Retina (tissue), 1 donor: ENCODE results near the gene IGSF23.
"Not testable (repeated sequence)": the region's sequence is repeated elsewhere in the genome, so short reads cannot be mapped to it uniquely, and the experiment has no call there.

Source experiments
- DNase-seq: peaks from one replicate; pipeline ENCODE4 v3.0.0-alpha.2; 2016

The IGSF23 gene

DNA sequence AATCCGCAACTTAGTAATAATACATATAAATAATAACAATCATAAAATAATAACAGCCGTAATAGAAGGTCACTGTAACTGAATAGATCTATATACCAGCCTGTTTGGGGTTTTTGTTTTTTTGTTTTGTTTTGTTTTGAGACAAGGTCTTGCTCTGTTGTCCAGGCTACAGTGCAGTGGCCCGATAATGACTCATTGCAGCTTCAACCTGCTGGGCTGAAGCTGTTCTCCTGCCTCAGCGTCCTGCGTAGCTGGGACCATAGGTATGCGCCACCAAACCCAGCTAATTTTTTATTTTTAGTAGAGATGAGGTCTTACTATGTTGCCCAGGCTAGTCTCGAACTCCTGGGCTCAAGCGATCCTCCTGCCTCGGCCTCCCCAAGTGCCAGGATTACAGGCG, 950 bp downstream of the IGSF23 start:
- no peak for DNase-seq

DNA sequence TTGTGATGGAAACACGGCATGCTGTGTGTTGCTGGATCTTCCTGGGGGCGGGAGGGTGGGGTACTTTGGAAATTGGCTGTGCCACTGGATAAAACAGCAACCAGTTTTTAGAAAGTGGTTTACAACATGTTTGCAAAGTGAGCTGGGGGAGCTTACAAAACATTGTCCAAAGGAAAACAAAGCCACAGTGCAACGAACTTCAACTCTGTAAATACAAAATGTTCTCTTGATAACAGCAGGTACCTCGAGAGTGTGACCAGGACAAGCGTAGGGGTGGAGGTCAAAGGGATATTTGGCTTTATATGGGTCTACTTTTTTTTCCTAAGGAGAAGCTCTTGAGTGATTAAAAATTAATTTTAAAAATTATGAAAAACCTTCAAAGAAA, 2.5 kb downstream of the IGSF23 start:
- DNase-seq, result no peak

DNA sequence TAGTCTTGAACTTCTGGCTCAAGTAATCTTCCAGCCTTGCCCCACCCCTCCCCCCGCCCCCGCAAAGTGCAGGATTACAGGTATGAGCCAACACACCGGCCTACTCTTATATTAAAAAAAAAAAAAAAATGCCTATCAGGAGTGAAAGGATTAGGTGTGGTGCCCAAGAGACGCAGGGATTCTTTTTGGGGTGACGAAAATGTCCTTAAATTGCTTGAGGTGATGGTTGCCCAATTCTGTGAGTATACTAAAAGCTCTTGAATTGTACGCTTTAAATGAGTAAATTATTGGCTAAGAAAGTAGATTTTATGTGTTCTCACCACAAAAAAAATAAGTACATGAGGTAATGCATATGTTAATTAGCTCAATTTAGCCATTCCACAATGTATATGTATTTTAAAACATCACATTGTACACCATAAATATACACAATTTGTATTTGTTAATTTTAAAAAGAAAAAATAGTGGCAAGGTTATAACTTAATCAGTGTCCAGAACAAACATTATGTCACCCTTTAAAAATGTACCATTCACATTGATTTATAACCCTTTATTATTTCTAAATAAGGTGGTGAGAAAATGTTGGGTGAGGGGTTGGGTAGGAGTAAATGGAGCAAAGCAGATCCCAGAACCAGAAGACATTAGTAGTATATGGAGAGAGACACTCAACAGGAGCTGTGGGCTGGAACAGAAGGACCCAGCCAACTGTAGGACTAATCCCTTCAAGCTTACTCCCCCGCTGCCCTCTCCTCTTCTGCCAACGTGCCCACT, 3.9 kb downstream of the IGSF23 start:
- no peak for DNase-seq

DNA sequence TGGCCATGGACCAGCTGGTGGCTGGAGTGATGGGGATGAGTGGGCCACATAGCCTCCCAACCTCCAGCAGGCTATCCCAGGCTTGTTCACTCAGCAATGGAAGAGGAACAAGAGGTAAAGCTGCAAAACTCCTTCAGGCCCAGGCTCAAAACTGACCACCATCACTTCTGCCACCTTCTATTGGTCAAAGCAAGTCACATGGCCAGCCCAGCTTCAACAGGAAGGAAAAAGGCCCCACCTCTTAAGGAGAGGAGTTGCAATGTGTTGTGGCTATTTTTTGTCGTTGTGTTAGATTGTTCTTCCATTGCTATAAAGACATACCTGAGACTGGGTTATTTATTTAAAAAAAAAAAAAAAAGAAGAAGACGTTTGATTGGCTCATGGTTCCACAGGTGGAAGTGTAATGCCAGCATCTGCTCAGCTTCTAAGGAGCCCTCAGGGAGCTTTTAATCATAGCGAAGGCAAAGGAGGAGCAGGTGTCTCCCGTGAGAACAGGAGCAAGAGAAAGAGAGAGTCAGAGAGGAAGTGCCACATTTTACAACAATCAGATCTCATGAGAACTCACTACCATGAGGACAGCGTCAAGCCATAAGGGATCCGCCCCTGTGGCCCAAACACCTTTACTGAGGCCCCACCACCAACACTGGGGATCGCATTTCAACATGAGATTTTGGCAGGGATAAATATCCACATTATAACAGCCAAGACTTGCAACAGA, 5.4 kb downstream of the IGSF23 start:
- DNase-seq, result no peak

DNA sequence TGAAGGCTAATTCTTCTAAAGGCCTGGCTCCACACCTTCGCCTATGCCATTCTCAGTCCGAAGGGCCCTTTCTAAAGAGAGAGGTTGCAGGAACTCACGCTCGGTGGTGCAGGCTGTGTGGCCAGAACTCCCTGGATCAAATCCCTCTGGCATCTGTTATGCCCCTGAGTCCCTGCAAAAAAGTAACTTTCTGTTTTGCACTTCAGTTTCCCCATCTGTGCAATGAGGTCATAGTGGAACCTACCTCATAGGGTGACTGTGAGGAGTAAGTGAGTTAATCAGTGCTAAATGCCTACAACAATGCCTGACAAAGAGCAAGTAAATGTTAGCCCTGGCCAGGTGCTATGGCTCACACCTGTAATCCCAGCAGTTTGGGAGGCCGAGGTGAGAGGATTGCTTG, 7.3 kb downstream of the IGSF23 start:
- DNase-seq, result no peak

DNA sequence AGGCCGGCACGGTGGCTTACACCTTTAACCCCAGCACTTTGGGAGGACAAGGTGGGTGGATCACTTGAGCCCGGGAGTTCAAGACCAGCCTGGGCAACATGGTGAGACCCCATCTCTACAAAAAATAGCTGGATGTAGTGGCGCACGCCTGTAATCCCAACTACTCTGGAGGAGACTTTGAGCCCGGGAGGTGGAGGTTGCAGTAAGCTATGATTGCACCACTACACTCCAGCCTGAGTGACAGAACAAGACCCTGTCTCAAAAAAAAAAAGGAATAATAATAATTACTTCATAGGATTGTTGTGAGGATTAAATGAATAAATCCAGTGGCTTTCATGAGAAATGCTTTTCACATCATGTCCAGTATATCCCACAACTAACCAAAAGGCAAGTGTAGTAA, 8.0 kb downstream of the IGSF23 start:
- DNase-seq, result no peak

DNA sequence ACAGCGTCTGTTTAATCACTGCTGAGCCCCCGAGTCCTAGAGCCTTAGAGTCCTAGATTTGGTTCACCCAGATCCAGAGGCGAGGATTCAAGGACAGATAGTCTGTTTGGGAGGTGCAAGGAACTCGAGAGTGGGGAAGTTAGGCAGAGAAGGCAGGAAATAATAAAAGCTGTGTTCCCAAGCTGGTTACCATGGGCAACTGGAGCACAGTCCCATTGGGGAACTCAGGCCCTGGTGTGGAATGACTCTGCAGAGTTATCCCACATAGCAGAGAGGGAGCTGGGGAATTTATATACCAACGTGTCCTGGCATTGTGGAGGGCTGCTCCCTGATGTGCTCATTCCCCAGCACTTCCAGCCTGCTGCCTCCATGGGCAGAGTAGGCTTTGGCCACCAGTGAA, 9.7 kb downstream of the IGSF23 start:
- no peak for DNase-seq

DNA sequence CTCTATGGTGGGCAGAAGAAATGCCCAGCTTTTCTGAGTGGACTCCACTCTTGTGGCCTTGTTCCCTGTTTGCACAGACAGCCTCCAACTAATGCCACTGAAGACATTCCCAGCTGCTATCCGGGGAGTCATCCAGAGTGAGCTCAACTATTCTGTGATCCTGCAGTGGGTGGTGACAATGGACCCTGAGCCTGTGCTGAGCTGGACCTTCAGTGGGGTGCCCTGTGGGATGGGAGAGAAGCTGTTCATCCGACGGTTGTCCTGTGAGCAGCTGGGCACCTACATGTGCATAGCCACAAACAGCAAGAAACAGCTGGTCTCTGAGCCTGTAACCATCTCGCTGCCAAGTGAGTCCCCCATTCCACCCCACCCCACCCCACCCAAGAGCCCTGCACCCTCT, 10.3 kb downstream of the IGSF23 start:
- DNase-seq, result no peak

DNA sequence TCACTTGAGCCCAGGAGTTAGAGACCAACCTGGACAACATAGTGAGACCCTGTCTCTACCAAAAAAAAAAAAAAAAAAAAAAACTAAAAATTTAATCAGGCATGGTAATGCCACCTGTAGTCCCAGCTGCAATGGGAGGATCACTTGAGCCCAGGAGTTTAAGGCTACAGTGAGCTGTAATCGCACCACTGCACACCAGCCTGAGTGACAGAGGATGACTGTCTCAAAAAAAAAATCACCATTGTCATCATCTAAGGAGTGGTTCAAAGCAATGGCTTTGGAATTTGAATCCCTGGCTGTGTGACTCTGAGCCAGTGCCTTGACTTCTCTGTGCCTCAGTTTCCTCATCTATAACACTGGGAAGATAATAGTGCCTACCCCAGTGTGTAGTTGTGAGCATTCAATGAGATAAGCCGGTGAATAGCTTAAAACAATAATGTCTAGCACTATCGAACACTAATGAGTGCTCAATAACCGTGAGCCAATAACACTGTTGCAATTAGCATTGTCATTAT, 11.5 kb downstream of the IGSF23 start:
- DNase-seq, result no peak

DNA sequence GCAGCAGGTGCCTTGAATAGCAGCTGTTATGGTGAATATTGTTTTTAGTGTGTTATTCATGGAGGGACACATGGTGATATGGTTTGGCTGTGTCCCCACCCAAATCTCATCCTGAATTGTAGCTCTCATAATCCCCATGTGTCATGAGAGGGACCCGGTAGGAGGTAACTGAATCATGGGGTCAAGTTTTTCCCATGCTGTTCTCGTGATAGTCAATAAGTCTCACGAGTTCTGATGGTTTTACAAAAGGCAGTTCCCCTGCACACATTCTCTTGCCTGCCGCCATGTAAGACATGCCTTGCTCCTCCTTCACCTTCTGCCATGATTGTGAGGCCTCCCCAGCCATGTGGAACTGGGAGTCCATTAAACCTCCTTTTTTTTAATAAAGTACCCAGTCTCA, 12.3 kb downstream of the IGSF23 start:
- not testable (repeated sequence) for DNase-seq

DNA sequence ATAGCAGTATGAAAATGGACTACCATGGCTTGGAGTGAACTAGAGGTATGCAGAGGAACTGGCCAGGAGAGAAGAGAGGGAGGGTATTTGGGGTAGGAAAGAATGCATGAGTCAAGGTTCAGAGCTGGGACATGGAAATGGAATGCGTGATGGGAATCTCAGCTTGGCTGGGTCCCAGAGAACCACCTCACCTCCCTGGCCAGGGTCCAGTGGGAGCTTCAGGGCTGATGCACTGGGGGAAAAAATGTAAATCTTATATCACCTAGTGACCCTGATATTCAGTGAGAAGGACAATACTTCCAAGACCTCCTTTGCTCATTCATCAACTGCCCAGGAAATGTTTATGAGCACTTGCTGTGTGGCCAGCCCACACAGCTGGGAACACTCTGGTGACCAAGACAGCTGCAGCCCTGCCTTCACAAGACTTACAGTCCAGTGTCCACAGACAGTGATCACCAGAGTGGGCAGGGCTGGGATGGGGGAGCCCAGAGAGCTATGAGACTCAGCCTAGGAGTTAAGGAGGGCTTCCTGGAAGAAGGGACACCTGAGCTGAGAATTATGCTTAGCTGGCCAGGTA, 12.8 kb downstream of the IGSF23 start:
- no peak for DNase-seq

DNA sequence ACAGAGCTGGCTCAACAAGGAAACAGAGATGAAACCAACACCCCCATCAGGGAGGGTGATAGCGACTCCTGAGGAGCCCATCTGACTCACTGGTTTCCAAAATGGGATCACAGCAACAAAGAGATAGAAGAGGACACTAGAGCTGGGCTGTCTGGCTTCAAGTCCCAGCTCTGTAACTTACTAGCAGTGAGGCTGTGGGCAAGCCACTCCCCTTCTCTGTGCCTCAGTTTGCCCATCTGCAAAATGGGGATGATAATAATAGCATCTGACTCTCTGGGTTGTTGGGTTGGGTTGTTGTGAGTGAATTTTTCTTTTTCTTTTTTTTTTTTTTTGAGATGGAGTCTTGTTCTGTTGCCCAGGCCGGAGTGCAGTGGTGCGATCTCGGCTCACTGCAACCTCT, 14.3 kb downstream of the IGSF23 start:
- DNase-seq, result no peak

DNA sequence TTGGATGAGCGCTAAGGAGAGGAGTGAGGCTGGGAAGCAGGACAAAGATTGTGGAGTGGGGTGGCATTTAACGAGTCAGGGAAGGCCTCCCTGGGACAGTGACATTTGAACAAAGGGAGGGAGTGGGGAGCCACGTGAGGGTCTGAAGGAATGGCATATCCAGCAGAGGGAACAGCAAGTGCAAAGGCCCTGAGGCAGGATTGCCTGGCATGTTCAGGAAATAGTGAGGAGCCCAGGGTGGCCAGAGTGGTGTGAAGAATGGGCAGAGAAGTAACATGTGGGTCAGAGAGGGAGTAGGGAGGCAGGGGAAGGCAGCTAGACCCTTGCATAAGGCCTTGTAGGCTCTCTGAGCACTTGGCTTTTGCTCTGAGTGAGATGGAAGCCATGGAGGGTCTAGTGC, 15.4 kb downstream of the IGSF23 start:
- DNase-seq, result no peak

DNA sequence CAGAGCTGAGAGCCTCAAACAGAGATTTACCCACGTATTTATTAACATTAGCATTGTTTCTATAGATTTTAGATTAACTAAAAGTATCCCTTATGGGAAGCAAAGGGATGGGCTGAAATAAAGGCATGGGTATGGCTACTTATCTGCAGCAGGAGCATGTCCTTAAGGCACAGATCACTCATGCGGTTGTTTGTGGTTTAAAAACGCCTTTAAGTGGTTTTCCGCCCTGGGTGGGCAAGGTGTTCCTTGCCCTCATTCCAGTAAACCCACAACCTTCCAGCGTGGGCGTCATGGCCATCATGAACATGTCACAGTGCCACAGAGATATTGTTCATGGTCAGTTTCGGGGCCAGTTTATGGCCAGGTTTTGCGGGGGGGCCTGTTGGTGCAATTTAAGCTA, 18.2 kb downstream of the IGSF23 start:
- DNase-seq, result not testable (repeated sequence)

DNA sequence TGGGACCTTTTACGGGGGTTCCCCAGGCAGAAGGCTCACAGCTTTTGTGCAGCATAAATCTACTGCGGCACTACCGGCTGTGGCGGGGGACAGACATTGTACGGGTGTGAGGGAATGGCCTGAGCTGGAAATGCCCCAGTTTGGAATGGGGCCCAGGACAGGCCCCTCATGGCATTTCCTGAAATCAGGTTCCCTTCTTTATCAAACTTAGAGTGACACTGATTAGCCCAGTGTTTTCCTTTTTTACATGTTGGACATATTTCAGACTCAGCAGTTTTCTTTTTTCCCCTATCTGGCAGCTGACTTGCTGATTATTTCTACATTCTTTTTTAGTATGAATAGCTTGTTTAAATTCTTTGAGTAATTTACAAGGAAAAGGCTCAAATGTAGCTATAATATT, 20.7 kb downstream of the IGSF23 start:
- DNase-seq, result not testable (repeated sequence)

DNA sequence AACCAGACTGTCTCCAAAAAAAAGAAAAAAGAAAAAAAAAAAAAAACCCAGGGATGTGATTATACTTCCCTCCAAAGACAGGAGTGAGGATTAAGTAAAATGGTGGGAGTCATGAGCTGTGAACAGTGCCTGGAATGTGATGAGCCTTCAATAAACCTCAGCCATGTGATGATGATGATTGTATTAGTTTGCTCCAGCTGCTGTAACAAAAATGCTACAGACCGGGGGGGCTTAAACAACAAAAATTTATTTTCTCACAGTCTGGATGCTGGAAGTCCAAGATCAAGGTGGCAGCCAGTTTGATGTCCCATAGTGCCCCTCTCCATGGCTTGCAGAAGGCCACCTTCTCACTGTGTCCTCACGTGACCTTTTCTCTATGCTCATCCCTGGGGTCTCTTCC, 21.4 kb downstream of the IGSF23 start:
- no peak for DNase-seq

DNA sequence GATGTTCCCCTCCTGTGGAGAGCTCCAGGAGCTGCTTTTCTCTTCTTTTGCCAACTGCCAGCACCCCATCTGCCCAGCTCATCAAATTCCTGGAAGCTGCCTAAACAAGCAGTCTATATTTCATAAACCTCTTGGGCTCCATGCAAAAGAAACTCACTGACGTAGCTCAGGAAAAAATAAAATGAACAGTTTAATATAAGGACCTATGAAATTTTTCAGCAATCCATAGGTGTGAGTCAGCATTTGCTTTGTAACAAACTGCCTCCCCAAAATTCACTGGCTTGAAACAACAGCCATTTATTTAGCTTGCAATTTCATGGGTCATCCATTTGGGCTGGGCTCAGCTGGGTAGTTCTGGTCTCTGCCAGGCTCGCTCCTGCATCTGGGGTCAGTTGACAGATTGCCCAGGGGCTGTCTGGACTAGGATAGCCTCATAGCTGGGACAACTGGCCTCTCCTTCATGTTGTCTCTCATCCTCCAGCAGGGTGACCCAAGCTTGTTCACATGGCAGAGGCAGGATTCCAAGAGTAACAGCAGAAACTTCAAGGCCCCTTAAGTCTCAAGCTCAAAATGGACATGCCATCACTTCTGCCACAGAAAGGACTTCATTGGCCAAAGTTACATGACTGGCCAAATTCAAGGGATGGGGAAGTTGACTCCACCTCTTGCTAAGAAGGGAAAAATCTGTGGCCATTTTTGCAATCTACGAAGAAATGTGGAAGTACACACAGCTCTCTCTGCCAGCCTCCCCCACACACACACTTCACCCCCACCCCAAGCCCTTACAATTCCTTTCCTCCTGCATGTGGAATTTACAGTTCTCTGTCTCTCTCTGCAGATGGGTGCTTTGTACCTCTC, 22.4 kb downstream of the IGSF23 start:
- no peak for DNase-seq

DNA sequence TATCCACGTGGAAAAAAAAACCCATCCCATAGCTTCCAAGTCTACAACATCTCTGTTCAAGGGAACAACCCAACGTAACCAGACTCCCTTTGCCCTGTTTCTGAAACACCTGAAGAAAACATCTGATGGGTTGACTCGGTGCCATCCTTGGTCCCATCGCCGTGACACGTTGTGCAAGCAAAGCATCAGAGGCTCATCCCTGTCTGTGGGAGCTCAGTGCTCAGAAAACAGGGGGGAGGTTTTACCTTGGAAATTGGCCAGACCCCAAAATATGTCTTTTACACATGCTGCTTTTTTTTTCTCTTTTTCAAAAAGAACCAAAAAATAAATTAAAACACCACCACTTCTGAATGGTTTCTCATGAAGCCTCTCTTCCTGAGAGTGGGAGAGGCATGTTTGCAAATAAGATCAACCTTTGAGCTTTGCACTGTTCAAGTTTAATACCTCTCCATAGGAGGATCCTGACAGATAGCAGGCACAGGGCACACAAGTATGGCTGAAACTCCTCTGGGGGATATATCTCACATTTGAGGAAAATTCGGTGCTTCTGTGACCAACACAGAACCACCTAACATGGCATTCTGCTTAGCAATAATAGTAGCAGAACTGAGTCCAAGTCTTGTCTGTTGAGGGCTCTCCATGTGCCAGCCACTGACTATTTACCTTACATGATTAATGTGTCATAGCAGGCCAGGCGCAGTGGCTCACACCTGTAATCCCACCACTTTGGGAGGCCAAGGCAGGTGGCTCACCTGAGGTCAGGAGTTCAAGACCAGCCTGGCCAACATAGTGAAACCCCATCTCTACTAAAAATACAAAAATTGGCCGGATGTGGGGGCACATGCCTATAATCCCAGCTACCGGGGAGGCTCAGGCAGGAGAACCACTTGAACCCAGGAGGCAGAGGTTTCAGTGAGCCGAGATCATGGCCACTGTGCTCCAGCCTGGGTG, 23.4 kb downstream of the IGSF23 start:
- no peak for DNase-seq

DNA sequence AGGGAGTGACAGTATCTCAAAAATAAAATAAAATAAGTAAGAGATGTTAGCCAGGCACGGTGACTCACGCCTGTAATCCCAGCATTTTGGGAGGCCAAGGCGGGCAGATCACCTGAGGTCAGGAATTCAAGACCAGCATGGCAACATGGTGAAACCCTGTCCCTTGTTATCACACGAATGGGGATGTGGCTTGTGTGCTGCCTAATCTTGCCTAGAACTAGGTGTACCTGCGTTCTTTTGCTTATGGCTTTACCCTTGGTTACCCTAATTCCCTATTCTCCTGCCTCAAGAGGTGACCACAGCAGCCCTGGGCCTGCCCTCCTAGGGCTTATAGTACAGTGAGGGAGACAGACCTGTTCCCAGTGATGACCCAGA, 24.0 kb downstream of the IGSF23 start:
- no peak for DNase-seq

DNA sequence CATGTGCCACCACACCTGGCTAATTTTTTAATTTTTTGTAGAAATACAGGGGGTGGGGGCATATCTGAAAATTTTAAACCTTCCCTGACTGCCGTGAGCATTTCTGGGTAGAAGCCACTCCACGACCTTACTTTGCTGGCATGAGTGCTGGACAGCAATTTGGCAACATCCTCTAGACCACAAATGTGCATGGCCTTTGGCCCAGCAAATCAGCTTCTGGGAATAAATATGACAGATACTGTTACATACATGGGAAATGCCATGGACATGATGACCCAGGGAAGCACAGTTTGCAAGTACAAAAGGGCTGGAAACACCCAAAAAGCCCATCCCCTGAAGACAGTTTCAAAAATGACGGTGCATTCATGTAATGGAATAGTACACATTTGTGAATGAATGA, 27.2 kb downstream of the IGSF23 start:
- no peak for DNase-seq

DNA sequence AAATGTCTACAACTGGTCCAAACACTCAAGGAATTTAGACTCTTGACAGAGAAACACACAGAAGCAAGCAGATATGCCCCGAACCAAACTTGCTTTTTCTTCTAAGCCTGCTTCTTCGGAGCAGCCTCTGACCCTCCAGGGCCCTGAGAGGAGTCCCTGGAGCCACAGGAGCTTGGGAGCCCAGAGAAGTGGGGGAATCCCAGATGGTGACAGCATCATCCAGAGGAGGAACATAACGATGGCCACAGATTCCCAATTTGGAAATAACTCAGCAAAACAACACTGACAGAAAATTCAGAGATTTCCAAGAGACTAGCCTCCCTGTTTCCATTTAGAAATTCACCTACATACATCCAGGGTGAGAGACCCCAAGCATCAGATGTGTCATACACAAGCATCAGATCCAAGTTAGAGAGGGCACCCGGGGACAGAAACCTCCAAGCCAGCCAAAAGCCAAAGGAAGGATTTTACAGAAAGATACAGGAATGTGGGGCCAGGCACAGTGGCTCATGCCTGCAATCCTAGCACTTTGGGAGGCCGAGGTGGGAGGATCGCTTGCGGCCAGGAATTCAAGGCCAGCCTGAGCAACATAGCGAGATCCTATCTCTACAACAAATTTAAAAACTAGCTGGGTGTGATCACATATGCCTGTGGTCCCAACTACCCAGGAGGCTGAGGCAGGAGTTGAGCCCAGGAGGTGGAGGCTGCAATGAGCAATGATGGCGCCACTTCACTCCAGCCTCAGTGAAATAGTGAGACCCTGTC, 28.3 kb downstream of the IGSF23 start:
- DNase-seq, result no peak
